ENCODE data around the gene SCT. TPM values are rescaled to one million over a fixed set of nuclear protein-coding genes. Genes with fewer than 3 reads are reported as not detected.

Gene SCT
- total RNA-seq, 1 experiment from 2014 or later: 2.3 TPM

- Mint-ChIP-seq H3K9me3 (no peaks in the 10 kb centered on the region), H3K4me1 (0 out of 2 replicates have a peak, but pooled peaks cover 4% of the 10 kb centered on the region), H3K4me3 (peak overlapping the region; percentile 78), H3K36me3 (peaks cover 5% of the 10 kb centered on the region), H3K27ac (no peak overlapping the region), H3K27me3 (ENCODE audit: low read depth) (no peaks in the 10 kb centered on the region)
- ChIA-PET CTCF (interaction anchor here (1.1 kb wide), 1 partner anchor 110 kb away, joined by 3 read pairs; no protein-coding TSS in a partner anchor), POLR2A (interaction anchor here (0.7 to 1.1 kb wide), 2 partner anchors 22 to 642 kb away, joined by 4 read pairs; no protein-coding TSS in a partner anchor)
- no peak for TF ChIP-seq RORB (CRISPR knock-in tag; IDR thresholded peaks at IDR 0.05)
- TF ChIP-seq, protein P1, sequence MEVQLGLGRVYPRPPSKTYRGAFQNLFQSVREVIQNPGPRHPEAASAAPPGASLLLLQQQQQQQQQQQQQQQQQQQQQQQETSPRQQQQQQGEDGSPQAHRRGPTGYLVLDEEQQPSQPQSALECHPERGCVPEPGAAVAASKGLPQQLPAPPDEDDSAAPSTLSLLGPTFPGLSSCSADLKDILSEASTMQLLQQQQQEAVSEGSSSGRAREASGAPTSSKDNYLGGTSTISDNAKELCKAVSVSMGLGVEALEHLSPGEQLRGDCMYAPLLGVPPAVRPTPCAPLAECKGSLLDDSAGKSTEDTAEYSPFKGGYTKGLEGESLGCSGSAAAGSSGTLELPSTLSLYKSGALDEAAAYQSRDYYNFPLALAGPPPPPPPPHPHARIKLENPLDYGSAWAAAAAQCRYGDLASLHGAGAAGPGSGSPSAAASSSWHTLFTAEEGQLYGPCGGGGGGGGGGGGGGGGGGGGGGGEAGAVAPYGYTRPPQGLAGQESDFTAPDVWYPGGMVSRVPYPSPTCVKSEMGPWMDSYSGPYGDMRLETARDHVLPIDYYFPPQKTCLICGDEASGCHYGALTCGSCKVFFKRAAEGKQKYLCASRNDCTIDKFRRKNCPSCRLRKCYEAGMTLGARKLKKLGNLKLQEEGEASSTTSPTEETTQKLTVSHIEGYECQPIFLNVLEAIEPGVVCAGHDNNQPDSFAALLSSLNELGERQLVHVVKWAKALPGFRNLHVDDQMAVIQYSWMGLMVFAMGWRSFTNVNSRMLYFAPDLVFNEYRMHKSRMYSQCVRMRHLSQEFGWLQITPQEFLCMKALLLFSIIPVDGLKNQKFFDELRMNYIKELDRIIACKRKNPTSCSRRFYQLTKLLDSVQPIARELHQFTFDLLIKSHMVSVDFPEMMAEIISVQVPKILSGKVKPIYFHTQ (CRISPR knock-in tag; IDR thresholded peaks at IDR 0.05): 0 out of 2 replicates have a peak, but pooled peaks have one; percentile 34
- no peak for TF ChIP-seq E2F5 (CRISPR knock-in tag; IDR thresholded peaks at IDR 0.05)
- TF ChIP-seq ZNF263 (CRISPR knock-in tag; IDR thresholded peaks at IDR 0.05; ENCODE audit: low read depth): no peak
- DNase-seq (ENCODE audit: low spot score): no peak
- ATAC-seq: no peak
Measured at GRCh38 chr11:616320-617198, 10.4 kb downstream of the SCT start.

DNA sequence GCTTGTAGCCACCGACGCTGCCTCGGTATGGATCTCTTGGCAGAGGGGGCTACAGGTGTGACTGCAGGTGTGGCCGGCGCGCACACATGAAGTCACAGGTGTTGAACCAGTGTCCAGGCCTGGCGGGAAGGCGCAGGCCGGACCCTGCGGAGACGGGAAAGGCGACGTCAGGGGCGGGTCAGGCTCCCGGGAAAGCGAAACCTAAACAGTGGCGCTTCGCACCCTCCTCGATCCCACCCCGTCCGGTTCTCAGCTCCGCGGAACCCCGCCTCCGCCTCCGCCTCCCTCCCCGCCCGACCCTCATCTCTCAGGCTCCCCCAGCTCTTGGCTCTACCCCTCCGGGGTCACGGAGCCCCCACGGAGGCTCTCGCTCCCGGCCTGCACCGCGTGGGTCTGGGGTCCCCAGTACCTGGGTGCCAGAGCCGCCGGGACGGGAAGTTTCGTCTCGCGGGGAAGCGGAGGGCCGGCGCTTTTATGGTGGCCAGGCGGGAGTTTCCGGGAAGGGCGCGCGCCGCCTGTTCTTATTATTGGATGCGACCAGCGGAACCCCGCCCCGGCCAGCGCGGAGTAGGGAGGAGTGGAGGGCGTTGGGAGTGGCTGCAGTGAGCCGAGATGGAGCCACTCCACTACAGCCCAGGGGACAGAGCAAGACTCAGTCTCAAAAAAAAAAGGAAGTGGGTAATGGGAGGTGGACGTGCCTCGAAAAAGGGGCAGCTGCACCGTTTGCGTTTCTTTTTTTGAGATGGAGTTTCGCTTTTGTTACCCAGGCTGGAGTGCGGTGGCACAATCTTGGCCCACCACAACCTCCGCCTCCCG lies 11.3 kb downstream of the SCT start, which contains the start of gene IRF7:
IRF7 (minus strand) TSS at position 447 of the 816 bp plus-strand sequence. CDS start 586 bp downstream, outside the sequence.
- 0 out of 2 replicates have a peak, but pooled peaks cover 4% of the 10 kb centered on the region for H3K4me1 Mint-ChIP-seq
- peak within 1 kb of the TSS; percentile 95 for H3K27ac Mint-ChIP-seq
- peaks cover 6% of the 10 kb centered on the region for H3K36me3 Mint-ChIP-seq
- ChIA-PET POLR2A (interaction anchor here (0.6 to 1.1 kb wide), 4 partner anchors 23 to 643 kb away, joined by 3 to 4 read pairs (median 4); no protein-coding TSS in a partner anchor), CTCF (interaction anchor here (0.8 to 1.1 kb wide), 4 partner anchors 40 to 175 kb away, joined by 3 read pairs; no protein-coding TSS in a partner anchor)
- ATAC-seq: peak; percentile 71
- peak within 1 kb of the TSS; percentile 78 for H3K4me3 Mint-ChIP-seq
- DNase-seq (ENCODE audit: low spot score): peak; percentile 91
- H3K9me3 Mint-ChIP-seq: no peaks in the 10 kb centered on the region
- H3K27me3 Mint-ChIP-seq (ENCODE audit: low read depth): no peaks in the 10 kb centered on the region
- TF ChIP-seq NFATC4 (CRISPR knock-in tag; IDR thresholded peaks at IDR 0.05) (no peak), SP1 (CRISPR knock-in tag; conservative IDR thresholded peaks at IDR 0.05) (peak; percentile 77), TEAD1 (CRISPR knock-in tag; IDR thresholded peaks at IDR 0.05) (peak; percentile 48; the same call in 1 of the 2 replicates), RORB (CRISPR knock-in tag; IDR thresholded peaks at IDR 0.05) (no peak), RELA (CRISPR knock-in tag; IDR thresholded peaks at IDR 0.05; ENCODE audit: borderline replicate concordance) (peak; percentile 31; the same call in 1 of the 2 replicates), ATF1 (CRISPR knock-in tag; IDR thresholded peaks at IDR 0.05) (no peak), E2F5 (CRISPR knock-in tag; IDR thresholded peaks at IDR 0.05) (peak; percentile 34; the same call in 1 of the 2 replicates), USF2 (CRISPR knock-in tag; IDR thresholded peaks at IDR 0.05) (no peak), GRHL2 (CRISPR knock-in tag; IDR thresholded peaks at IDR 0.05; ENCODE audit: insufficient replicate concordance, severe bottlenecking) (no peak), FOXP1 (CRISPR knock-in tag; IDR thresholded peaks at IDR 0.05; ENCODE audit: borderline replicate concordance) (0 out of 2 replicates have a peak, but pooled peaks have one; percentile 15), SMAD4 (CRISPR knock-in tag; IDR thresholded peaks at IDR 0.05) (no peak), SMAD3 (CRISPR knock-in tag; IDR thresholded peaks at IDR 0.05; ENCODE audit: borderline replicate concordance) (peak; percentile 25; the same call in 1 of the 2 replicates), ZNF281 (CRISPR knock-in tag; IDR thresholded peaks at IDR 0.05) (no peak), ZNF263 (CRISPR knock-in tag; IDR thresholded peaks at IDR 0.05; ENCODE audit: low read depth) (no peak), IRF2 (CRISPR knock-in tag; IDR thresholded peaks at IDR 0.05; ENCODE audit: borderline replicate concordance, low read depth) (no peak), EMX1 (CRISPR knock-in tag; IDR thresholded peaks at IDR 0.05) (0 out of 2 replicates have a peak, but pooled peaks have one; percentile 61)
- TF ChIP-seq, protein P2, sequence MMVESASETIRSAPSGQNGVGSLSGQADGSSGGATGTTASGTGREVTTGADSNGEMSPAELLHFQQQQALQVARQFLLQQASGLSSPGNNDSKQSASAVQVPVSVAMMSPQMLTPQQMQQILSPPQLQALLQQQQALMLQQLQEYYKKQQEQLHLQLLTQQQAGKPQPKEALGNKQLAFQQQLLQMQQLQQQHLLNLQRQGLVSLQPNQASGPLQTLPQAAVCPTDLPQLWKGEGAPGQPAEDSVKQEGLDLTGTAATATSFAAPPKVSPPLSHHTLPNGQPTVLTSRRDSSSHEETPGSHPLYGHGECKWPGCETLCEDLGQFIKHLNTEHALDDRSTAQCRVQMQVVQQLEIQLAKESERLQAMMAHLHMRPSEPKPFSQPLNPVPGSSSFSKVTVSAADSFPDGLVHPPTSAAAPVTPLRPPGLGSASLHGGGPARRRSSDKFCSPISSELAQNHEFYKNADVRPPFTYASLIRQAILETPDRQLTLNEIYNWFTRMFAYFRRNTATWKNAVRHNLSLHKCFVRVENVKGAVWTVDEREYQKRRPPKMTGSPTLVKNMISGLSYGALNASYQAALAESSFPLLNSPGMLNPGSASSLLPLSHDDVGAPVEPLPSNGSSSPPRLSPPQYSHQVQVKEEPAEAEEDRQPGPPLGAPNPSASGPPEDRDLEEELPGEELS (CRISPR knock-in tag; IDR thresholded peaks at IDR 0.05): 0 out of 2 replicates have a peak, but pooled peaks have one; percentile 24

Measured in WTC11 (cell line).